SK-N-SH (cell line): ENCODE results near the gene COPS9. TPM values are rescaled to one million over a fixed set of nuclear protein-coding genes. Genes with fewer than 3 reads are reported as not detected.

ENCODE experiments used
- CTCF ChIA-PET: fragments of 300-600, 350-600 bp; formaldehyde crosslinking; extraction: SDS; loops from one replicate; lab custom pipeline; 2021; lab: Yijun Ruan, JAX
- POLR2A ChIA-PET: fragments of 350-600 bp; sonication (Branson Sonifier 250); formaldehyde crosslinking; extraction: SDS; loops from one replicate; lab custom pipeline; 2020; ENCODE audit warnings: antibody characterized with exemption, inconsistent platforms; lab: Yijun Ruan, JAX
- DNase-seq: peaks from one replicate; pipeline ENCODE4 v3.0.0; 2012
- H2AFZ ChIP-seq: fragments of 200-600 bp; sonication (generic); 2 replicates; pipeline ENCODE4 v1.8.1; 2016; ENCODE audit warnings: antibody characterized with exemption, mild to moderate bottlenecking, low read depth
- H3F3A ChIP-seq: fragments of 200-600 bp; sonication (generic); replicated peaks from 2 replicates; pipeline ENCODE3; 2016; ENCODE audit warnings: antibody characterized with exemption, mild to moderate bottlenecking; ENCODE audit not compliant: insufficient read depth
- H3K27ac ChIP-seq, 2 experiments: fragments of 200-500 bp in 1 of 2; fragments of 200-600 bp in 1 of 2; sonication (Bioruptor generic) in 1 of 2; sonication (generic), shearing (Covaris generic) in 1 of 2; 2 replicates each; pipeline versions ENCODE4 v1.5.1 to v1.6.1; 2014 to 2016; ENCODE audit warnings: low read depth in 2 of 2, inconsistent platforms in 1 of 2, low read length in 1 of 2, mild to moderate bottlenecking in 1 of 2, mixed read lengths in 1 of 2
- H3K27me3 ChIP-seq: fragments of 200-600 bp; sonication (generic), shearing (Covaris generic); 2 replicates; pipeline ENCODE4 v1.6.1; 2016; ENCODE audit warnings: mixed run types; ENCODE audit not compliant: insufficient read depth
- H3K36me3 ChIP-seq, 2 experiments: fragments of 200-500 bp in 1 of 2; fragments of 200-600 bp in 1 of 2; sonication (Bioruptor generic) in 1 of 2; sonication (generic) in 1 of 2; replicated peaks in 1 of 2; 2 replicates each; pipeline versions ENCODE3 to v1.5.1; 2014 to 2016; ENCODE audit warnings: low read length in 1 of 2, mild to moderate bottlenecking in 1 of 2; ENCODE audit not compliant: insufficient read depth in 2 of 2, control insufficient read depth in 1 of 2
- H3K4me1 ChIP-seq, 2 experiments: fragments of 200-500 bp in 1 of 2; fragments of 200-600 bp in 1 of 2; sonication (Bioruptor generic) in 1 of 2; sonication (generic), shearing (Covaris generic) in 1 of 2; 2 replicates each; pipeline versions ENCODE4 v1.5.1 to v1.6.1; 2014 to 2016; ENCODE audit warnings: low read depth in 1 of 2, low read length in 1 of 2, mixed run types in 1 of 2; ENCODE audit not compliant: insufficient read depth in 2 of 2, control insufficient read depth in 1 of 2
- H3K4me2 ChIP-seq: fragments of 200-600 bp; sonication (generic), shearing (Covaris generic); 2 replicates; pipeline ENCODE4 v1.6.1; 2017; ENCODE audit warnings: mixed run types
- H3K4me3 ChIP-seq, 2 experiments: fragments of 200-500 bp in 1 of 2; fragments of 200-600 bp in 1 of 2; sonication (Bioruptor generic) in 1 of 2; sonication (generic), shearing (Covaris generic) in 1 of 2; 2 replicates each; pipeline versions ENCODE4 v1.5.1 to v1.8.1; 2014 to 2016; ENCODE audit warnings: low read depth in 2 of 2, inconsistent platforms in 1 of 2, low read length in 1 of 2, mild to moderate bottlenecking in 1 of 2, mixed read lengths in 1 of 2, moderate library complexity in 1 of 2
- H3K79me2 ChIP-seq: fragments of 200-600 bp; sonication (generic); 2 replicates; pipeline ENCODE4 v1.8.1; 2017; ENCODE audit warnings: mild to moderate bottlenecking; ENCODE audit not compliant: insufficient read depth
- H3K9ac ChIP-seq: fragments of 200-600 bp; sonication (generic); 2 replicates; pipeline ENCODE4 v1.6.1; 2017; ENCODE audit warnings: mixed run types
- H3K9me2 ChIP-seq: fragments of 200-600 bp; sonication (generic); 2 replicates; pipeline ENCODE4 v1.6.1; 2017; ENCODE audit warnings: mixed run types
- H3K9me3 ChIP-seq: fragments of 200-600 bp; sonication (generic); 2 replicates; pipeline ENCODE4 v1.6.1; 2017; ENCODE audit warnings: mixed run types, mild to moderate bottlenecking, moderate library complexity
- H4K20me1 ChIP-seq: fragments of 200-600 bp; sonication (generic); 2 replicates; pipeline ENCODE4 v1.6.1; 2017; ENCODE audit warnings: mild to moderate bottlenecking, mixed run types; ENCODE audit not compliant: insufficient read depth
- CHD2 ChIP-seq: fragments of 150-350 bp; IDR thresholded peaks from 2 replicates; pipeline ENCODE4 v1.6.1; 2018; ENCODE audit warnings: low read length; ENCODE audit not compliant: partially characterized antibody
- ELF1 ChIP-seq: IDR thresholded peaks from 2 replicates; pipeline ENCODE4 v1.4.0; 2012
- EZH2phosphoT487 ChIP-seq: fragments of 200-600 bp; sonication (generic); IDR thresholded peaks from 2 replicates; pipeline ENCODE4 v1.6.1; 2017; ENCODE audit warnings: low read depth, mixed run types, mild to moderate bottlenecking, antibody characterized with exemption, moderate library complexity, borderline replicate concordance
- FOSL2 ChIP-seq: IDR thresholded peaks from 2 replicates; pipeline ENCODE4 v1.4.0; 2012; ENCODE audit warnings: low read depth, mild to moderate bottlenecking, moderate library complexity, borderline replicate concordance
- FOXM1 ChIP-seq: IDR thresholded peaks from 2 replicates; pipeline ENCODE4 v1.4.0; 2012; ENCODE audit warnings: low read depth, mild to moderate bottlenecking
- GABPA ChIP-seq: IDR thresholded peaks from 2 replicates; pipeline ENCODE4 v1.4.0; 2012; ENCODE audit warnings: low read depth, mild to moderate bottlenecking
- GATA2 ChIP-seq: sonication (generic); formaldehyde crosslinking; IDR thresholded peaks from 2 replicates; pipeline ENCODE4 v1.5.0; 2020; ENCODE audit warnings: mild to moderate bottlenecking, missing genetic modification reagents
- JUND ChIP-seq: IDR thresholded peaks from 2 replicates; pipeline ENCODE4 v1.4.0; 2012
- NFIC ChIP-seq: IDR thresholded peaks from 2 replicates; pipeline ENCODE4 v1.4.0; 2012; ENCODE audit warnings: borderline replicate concordance
- RAD21 ChIP-seq: IDR thresholded peaks from 2 replicates; pipeline ENCODE4 v1.6.1; 2012; ENCODE audit warnings: mild to moderate bottlenecking, low read length
- RCOR1 ChIP-seq: fragments of 150-350 bp; IDR thresholded peaks from 2 replicates; pipeline ENCODE4 v1.6.1; 2017; ENCODE audit warnings: antibody characterized with exemption, low read length
- RFX5 ChIP-seq: IDR thresholded peaks from 2 replicates; pipeline ENCODE4 v1.6.1; 2012; ENCODE audit warnings: mild to moderate bottlenecking, improper control_type of control experiment, low read length
- SIN3A ChIP-seq: IDR thresholded peaks from 2 replicates; pipeline ENCODE4 v1.6.1; 2012; ENCODE audit warnings: low read depth, mild to moderate bottlenecking, low read length, moderate library complexity, borderline replicate concordance
- TAF1 ChIP-seq: IDR thresholded peaks from 2 replicates; pipeline ENCODE4 v1.6.1; 2012; ENCODE audit warnings: low read depth, mild to moderate bottlenecking, low read length, moderate library complexity, borderline replicate concordance
- YY1 ChIP-seq: IDR thresholded peaks from 2 replicates; pipeline ENCODE4 v1.4.0; 2012; ENCODE audit warnings: low read depth, mild to moderate bottlenecking
- WGBS: methylation state at CpG from one replicate; pipeline ENCODE4 v1.1.6; 2017; ENCODE audit warnings: low lambda C conversion rate; 5-methylcytosine and 5-hydroxymethylcytosine counted together
- polyA plus RNA-seq, 3 experiments: library from polyadenylated mRNA; depleted of rRNA; stranded (reverse); fragments of >200 nt; gene quantifications; 2 replicates each; pipeline ENCODE4 v1.2.3, GENCODE V29; 2012
- TF ChIP-seq, protein P1 (sequence below): IDR thresholded peaks from 2 replicates; pipeline ENCODE4; 2012

Gene COPS9
- polyA plus RNA-seq, 1 of the 3 experiments (the other 2 are of a cell fraction) = 717 TPM

DNA sequence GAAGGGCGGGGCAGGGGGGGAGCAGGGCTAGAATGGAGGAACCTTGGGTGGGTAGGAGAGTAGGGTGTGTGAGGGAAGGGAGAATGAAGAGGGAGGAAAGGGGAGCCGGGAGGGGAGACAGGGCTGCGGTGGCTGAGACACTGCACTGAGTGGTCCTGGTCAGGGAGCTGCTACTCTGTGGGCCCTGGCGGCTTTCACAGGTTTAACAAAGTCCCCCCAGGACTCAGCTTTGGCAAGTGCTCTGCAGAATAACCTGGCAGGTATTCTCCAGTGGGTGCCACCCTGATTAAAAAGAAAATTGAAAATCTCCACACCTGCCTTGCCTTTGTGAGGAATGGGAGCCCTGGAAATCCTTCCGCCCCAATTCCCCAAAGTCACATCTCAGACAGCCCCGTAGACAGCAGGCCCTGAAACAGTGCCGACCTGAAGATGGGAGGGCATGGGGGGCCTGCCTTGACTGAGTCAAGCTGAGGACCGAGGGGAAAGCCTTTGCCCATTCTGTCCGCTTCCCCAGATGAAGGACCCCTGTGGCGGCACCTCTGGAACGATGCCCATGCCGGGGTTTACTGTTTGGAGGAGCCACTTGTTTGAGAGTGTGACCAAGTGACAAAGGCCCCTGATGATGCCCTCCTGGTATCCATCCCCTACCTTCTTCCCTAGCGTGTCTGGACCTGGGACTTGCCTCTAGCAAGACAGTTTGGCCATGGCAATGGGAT lies 47.9 kb upstream of the COPS9 start:
- ChIA-PET POLR2A (no interaction called here), CTCF (interaction anchor here (0.8 to 1.7 kb wide), 2 partner anchors 25 to 255 kb away, joined by 3 to 4 read pairs; no protein-coding TSS in a partner anchor)
- Histone ChIP-seq H3K9me3 (no peaks in the 10 kb centered on the region), H3K79me2 (no peaks in the 10 kb centered on the region), H3K36me3 (no peaks in the 10 kb centered on the region), H3K27me3 (no peaks in the 10 kb centered on the region), H3K4me3 (no peak overlapping the region), H4K20me1 (no peaks in the 10 kb centered on the region), H3K4me1 (no peaks in the 10 kb centered on the region), H3K4me2 (no peak overlapping the region), H3K27ac (no peak overlapping the region), H3K9me2 (no peaks in the 10 kb centered on the region), H3F3A (no peaks in the 10 kb centered on the region), H3K9ac (no peak overlapping the region), H2AFZ (no peak overlapping the region)
- DNase-seq = no peak
- 32% methylated on average over 11 of the region's 13 CpGs for WGBS
- TF ChIP-seq YY1 (no peak), CHD2 (no peak), FOSL2 (no peak), RAD21 (no peak), GATA2 (CRISPR knock-in tag) (no peak), TAF1 (no peak), NFIC (no peak), RCOR1 (no peak), RFX5 (no peak), ELF1 (no peak), GABPA (no peak), EZH2phosphoT487 (no peak), JUND (no peak)
- TF ChIP-seq, protein P1, sequence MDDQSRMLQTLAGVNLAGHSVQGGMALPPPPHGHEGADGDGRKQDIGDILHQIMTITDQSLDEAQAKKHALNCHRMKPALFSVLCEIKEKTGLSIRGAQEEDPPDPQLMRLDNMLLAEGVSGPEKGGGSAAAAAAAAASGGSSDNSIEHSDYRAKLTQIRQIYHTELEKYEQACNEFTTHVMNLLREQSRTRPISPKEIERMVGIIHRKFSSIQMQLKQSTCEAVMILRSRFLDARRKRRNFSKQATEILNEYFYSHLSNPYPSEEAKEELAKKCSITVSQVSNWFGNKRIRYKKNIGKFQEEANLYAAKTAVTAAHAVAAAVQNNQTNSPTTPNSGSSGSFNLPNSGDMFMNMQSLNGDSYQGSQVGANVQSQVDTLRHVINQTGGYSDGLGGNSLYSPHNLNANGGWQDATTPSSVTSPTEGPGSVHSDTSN = no peak

DNA sequence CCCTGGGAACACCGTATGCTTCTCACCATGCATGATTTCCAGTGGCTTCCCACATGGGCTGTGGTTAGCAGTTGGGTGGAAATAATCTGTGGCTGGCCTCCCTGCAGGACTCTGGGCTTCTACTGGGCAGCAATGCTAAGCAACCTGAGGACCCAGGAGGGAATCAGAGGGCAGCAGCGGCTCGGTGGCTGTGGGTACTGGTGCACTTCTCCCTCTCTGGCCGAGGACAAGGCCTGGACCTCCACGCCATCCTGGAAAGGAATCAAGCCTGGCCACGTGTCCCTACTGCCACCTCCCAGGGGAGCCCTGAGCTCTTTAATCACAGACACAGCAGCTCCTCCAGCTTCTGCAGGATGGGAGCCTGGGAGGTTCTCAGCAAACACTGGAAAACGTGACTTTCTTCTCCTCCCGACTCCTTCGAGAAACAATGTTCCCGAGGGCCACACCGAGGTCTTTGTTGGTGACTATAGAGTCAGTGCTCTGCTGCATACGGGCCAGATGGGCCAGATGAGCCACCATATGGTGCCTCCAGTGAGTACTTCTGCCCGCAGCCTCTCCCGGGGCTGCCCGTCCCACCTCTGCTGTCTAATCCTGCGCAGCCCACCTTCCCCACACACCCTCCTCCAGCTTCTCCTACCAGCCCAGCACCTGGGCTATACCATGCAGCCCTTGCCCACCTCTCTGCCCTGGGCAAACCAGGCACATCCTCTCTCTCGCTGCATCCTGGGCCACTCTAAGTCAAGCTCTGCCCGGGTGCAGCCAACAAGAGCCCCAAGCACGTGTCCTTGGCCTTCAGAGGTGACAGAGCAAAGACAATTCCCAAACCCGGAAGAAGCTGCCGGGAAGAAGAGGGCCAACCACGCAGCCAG lies 47.1 kb upstream of the COPS9 start:
- Histone ChIP-seq H4K20me1 (no peaks in the 10 kb centered on the region), H2AFZ (no peak overlapping the region), H3K9ac (no peak overlapping the region), H3K4me3 (no peak overlapping the region), H3K79me2 (no peaks in the 10 kb centered on the region), H3K4me2 (no peak overlapping the region), H3K36me3 (no peaks in the 10 kb centered on the region), H3F3A (no peaks in the 10 kb centered on the region), H3K9me3 (no peaks in the 10 kb centered on the region), H3K27me3 (no peaks in the 10 kb centered on the region)
- ChIA-PET CTCF (interaction anchor here (0.8 to 1.7 kb wide), 2 partner anchors 26 to 256 kb away, joined by 3 to 4 read pairs; no protein-coding TSS in a partner anchor), POLR2A (no interaction called here)
- no peak for DNase-seq
- 32% methylated on average over 17 of the region's 22 CpGs for WGBS
- TF ChIP-seq GATA2 (CRISPR knock-in tag) (no peak), RAD21 (no peak), TAF1 (no peak), RCOR1 (no peak), SIN3A (no peak), FOXM1 (no peak), NFIC (no peak)
- TF ChIP-seq, protein P1 = no peak
- TF ChIP-seq, all 33 proteins: peak for 0
- H3K4me1 ChIP-seq = no peaks in the 10 kb centered on the region
- no peak overlapping the region for H3K27ac ChIP-seq
- H3K9me2 ChIP-seq = no peaks in the 10 kb centered on the region
